ENCODE data around the gene LIG1. TPM values are rescaled to one million over a fixed set of nuclear protein-coding genes. Genes with fewer than 3 reads are reported as not detected.

LIG1 gene
- total RNA-seq, 4 donors from 2014 or later: 20.8 to 44.2 (median 32.9) TPM

GRCh38 chr19:48147597-48148175, 22.5 kb downstream of the LIG1 start:
- no peak overlapping the region for H3K4me3 ChIP-seq (ENCODE audit: low read depth, poor library complexity, severe bottlenecking)
- DNase-seq (ENCODE audit: low spot score in 2 of 2): no peak
- intact Hi-C loops (cut with DNase I; ENCODE audit: low total_unique reads): no loop called here
- TF ChIP-seq POLR2A (IDR thresholded peaks at IDR 0.05): no peak
- no peak for TF ChIP-seq CTCF (IDR thresholded peaks at IDR 0.05)
- WGBS, 2 donors: 75 to 77% methylated on average over 4 of the region's 4 CpGs

- no peak overlapping the region for H3K4me3 ChIP-seq (ENCODE audit: low read depth, poor library complexity, severe bottlenecking)
- intact Hi-C loops (cut with DNase I; ENCODE audit: low total_unique reads): no loop called here
- TF ChIP-seq POLR2A (IDR thresholded peaks at IDR 0.05): no peak
- TF ChIP-seq CTCF (IDR thresholded peaks at IDR 0.05): no peak
- WGBS, 2 donors: 78 to 93% methylated on average over 6 of the region's 6 CpGs
- DNase-seq (ENCODE audit: low spot score in 2 of 2): no peak
Observed at GRCh38 chr19:48139053-48139452, 31.1 kb downstream of the LIG1 start.

DNA sequence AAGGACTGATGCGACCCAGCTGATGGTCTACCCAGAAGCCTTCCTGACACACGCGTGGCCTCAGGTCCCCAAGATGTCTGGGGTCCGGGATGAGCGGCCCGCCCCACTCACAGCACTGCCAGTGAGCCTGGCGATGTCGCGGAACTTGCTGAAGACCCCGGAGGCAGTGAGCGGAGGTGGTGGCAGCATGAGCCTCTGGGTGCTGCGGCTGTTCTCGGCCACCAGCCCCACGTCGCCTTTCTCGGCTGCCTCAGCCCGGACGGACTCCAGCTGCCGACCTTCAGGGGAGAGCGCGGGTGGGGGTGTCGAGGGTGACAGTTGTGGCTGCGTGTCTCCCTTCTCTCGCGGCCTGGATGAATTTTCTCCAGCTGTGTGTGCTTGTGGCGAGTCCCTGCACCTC, 32.7 kb downstream of the LIG1 start:
- WGBS, 2 donors: 97 to 98% methylated on average over 7 to 26 of the region's 26 CpGs
- intact Hi-C loops (cut with DNase I; ENCODE audit: low total_unique reads): no loop called here
- no peak overlapping the region for H3K4me3 ChIP-seq (ENCODE audit: low read depth, poor library complexity, severe bottlenecking)
- TF ChIP-seq POLR2A (IDR thresholded peaks at IDR 0.05): no peak
- no peak for TF ChIP-seq CTCF (IDR thresholded peaks at IDR 0.05)
- DNase-seq (ENCODE audit: low spot score in 2 of 2): no peak

DNA sequence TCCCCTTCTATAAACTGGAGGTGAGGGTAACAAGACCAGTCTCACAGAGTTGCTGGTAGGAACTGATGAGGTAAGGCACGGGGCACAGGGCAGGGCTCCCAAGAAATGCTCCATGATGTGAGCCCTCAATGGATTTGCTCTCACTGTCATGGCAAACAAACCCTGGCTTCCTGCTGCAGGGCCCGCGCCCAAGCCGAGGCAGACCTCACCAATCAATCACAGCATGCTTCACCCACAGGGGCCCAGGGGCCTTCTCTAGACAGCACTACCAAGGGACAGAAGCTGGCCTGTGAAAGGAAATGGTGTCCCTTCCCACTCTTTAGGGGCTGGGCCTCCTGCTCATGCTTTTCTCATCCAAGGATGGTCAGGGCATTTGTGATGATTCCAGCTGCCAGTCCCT, 33.6 kb downstream of the LIG1 start:
- intact Hi-C loops (cut with DNase I; ENCODE audit: low total_unique reads): no loop called here
- DNase-seq (ENCODE audit: low spot score in 2 of 2): no peak
- TF ChIP-seq POLR2A (IDR thresholded peaks at IDR 0.05) (no peak), CTCF (IDR thresholded peaks at IDR 0.05) (no peak)
- no peak overlapping the region for H3K4me3 ChIP-seq (ENCODE audit: low read depth, poor library complexity, severe bottlenecking)
- 78 to 86% methylated on average over 1 of the region's 4 CpGs for WGBS, 2 donors

GRCh38 chr19:48135411-48135810, 34.7 kb downstream of the LIG1 start:
- WGBS, 2 donors: 62 to 67% methylated on average over 8 of the region's 8 CpGs
- no peak for TF ChIP-seq POLR2A (IDR thresholded peaks at IDR 0.05)
- no peak for TF ChIP-seq CTCF (IDR thresholded peaks at IDR 0.05)
- intact Hi-C loops (cut with DNase I; ENCODE audit: low total_unique reads): no loop called here
- no peak for DNase-seq (ENCODE audit: low spot score in 2 of 2)
- no peak overlapping the region for H3K4me3 ChIP-seq (ENCODE audit: low read depth, poor library complexity, severe bottlenecking)

- TF ChIP-seq CTCF (IDR thresholded peaks at IDR 0.05): no peak
- TF ChIP-seq POLR2A (IDR thresholded peaks at IDR 0.05): no peak
- WGBS, 2 donors: 80 to 90% methylated on average over 6 of the region's 6 CpGs
- DNase-seq (ENCODE audit: low spot score in 2 of 2): no peak
- no peak overlapping the region for H3K4me3 ChIP-seq (ENCODE audit: low read depth, poor library complexity, severe bottlenecking)
- intact Hi-C loops (cut with DNase I; ENCODE audit: low total_unique reads): no loop called here
Observed at GRCh38 chr19:48133094-48133493, 37.0 kb downstream of the LIG1 start.
